Right lobe of liver (tissue), 4 donors: ENCODE data around the gene MLXIPL.
"Not testable (repeated sequence)": the region's sequence is repeated elsewhere in the genome, so short reads cannot be mapped to it uniquely, and the experiment has no call there.

ENCODE experiments used
- POLR2A ChIP-seq: fragments of 450-650 bp; IDR thresholded peaks from one replicate; pipeline ENCODE4 v1.6.1; 2017; ENCODE audit warnings: antibody characterized with exemption, mild to moderate bottlenecking
- TF ChIP-seq, protein P1 (sequence below), 4 donors: fragments of 200-600 bp in 3 of 4; fragments of 450-650 bp in 1 of 4; IDR thresholded peaks; one replicate each; pipeline versions ENCODE4 v1.5.1 to v1.8.0; 2016 to 2022; ENCODE audit warnings: antibody characterized with exemption in 4 of 4, mild to moderate bottlenecking in 2 of 4
- donor health status: DM: no; HTN: no; CAD: no.
- donor health status: DM: no; HTN: no; CAD: no.
- donor health status: DM: no; HTN: yes; CAD: no.

DNA sequence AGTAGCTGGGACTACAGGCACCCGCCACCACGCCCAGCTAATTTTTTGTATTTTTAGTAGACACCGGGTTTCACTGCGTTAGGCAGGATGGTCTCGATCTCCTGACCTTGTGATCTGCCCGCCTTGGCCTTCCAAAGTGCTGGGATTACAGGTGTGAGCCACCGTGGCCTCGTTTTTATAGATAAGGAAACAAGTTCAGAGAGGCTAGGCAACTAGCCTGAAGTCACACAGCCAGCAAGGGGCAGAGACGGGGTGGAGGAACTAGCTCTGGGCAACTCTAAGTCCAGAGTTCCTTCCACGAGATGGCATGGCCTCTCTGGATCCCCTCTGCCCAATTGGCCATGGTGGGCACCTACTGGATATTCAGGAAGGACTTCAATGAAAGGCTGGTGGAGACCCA, 9.4 kb downstream of the MLXIPL start:
- TF ChIP-seq, protein P1, sequence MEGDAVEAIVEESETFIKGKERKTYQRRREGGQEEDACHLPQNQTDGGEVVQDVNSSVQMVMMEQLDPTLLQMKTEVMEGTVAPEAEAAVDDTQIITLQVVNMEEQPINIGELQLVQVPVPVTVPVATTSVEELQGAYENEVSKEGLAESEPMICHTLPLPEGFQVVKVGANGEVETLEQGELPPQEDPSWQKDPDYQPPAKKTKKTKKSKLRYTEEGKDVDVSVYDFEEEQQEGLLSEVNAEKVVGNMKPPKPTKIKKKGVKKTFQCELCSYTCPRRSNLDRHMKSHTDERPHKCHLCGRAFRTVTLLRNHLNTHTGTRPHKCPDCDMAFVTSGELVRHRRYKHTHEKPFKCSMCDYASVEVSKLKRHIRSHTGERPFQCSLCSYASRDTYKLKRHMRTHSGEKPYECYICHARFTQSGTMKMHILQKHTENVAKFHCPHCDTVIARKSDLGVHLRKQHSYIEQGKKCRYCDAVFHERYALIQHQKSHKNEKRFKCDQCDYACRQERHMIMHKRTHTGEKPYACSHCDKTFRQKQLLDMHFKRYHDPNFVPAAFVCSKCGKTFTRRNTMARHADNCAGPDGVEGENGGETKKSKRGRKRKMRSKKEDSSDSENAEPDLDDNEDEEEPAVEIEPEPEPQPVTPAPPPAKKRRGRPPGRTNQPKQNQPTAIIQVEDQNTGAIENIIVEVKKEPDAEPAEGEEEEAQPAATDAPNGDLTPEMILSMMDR (IDR thresholded peaks at IDR 0.05), result not testable (repeated sequence)
- TF ChIP-seq POLR2A, result not testable (repeated sequence)
